Nephron (organoid): ENCODE measurements around the gene TPCN2.

Experiments used
- H3K27ac Mint-ChIP-seq, 3 experiments: 2 replicates each; pipeline ENCODE4 v1.8.0; 2020; ENCODE audit warnings: mixed read lengths in 3 of 3, mild to moderate bottlenecking in 2 of 3, moderate library complexity in 1 of 3
- H3K27me3 Mint-ChIP-seq: 2 replicates; pipeline ENCODE4 v1.8.0; 2021; ENCODE audit warnings: low read depth, mild to moderate bottlenecking, moderate library complexity, mixed read lengths
- H3K36me3 Mint-ChIP-seq: 2 replicates; pipeline ENCODE4 v1.8.0; 2020; ENCODE audit warnings: low read depth, mixed read lengths
- H3K4me1 Mint-ChIP-seq: 2 replicates; pipeline ENCODE4 v1.8.0; 2020; ENCODE audit warnings: mixed read lengths
- H3K4me3 Mint-ChIP-seq, 3 experiments: 2 replicates each; pipeline ENCODE4 v1.8.0; 2020; ENCODE audit warnings: mild to moderate bottlenecking in 3 of 3, mixed read lengths in 3 of 3, moderate library complexity in 2 of 3
- H3K9me3 Mint-ChIP-seq: 2 replicates; pipeline ENCODE4 v1.8.0; 2020; ENCODE audit warnings: mixed read lengths
- CTCF ChIP-seq, 3 experiments: fragments of 200-600 bp; sonication (generic); IDR thresholded peaks; one replicate each; pipeline ENCODE4 v1.5.0; 2021; ENCODE audit warnings: antibody characterized with exemption in 3 of 3; ENCODE audit not compliant: unreplicated experiment in 3 of 3

The TPCN2 gene

DNA sequence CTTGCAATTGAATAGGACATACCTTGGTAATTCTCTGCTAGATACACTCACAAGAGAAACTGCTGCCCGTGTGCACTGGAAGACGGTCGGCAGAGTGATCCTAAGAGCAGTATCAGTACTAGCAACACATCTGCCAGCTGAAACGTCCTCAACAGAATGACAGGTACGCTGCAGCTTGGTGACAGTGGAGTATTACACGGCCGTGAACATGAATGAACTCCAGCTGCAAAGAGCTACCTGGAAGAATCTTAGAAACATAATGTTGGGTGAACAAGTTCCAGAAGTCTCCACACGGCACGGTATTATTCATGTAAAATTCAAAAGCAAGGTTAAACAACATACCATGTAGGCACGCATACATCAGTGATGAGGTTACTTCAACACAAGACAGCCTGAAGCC is 44.4 kb downstream of the TPCN2 start:
- peaks cover 27% of the 10 kb centered on the region for H3K36me3 Mint-ChIP-seq
- no peak overlapping the region for H3K27ac Mint-ChIP-seq
- TF ChIP-seq CTCF (IDR thresholded peaks at IDR 0.05; ENCODE audit: unreplicated experiment in 3 of 3): no peak
- H3K4me1 Mint-ChIP-seq: peaks cover 6% of the 10 kb centered on the region
- H3K27me3 Mint-ChIP-seq: no peaks in the 10 kb centered on the region
- no peaks in the 10 kb centered on the region for H3K9me3 Mint-ChIP-seq
- no peak overlapping the region for H3K4me3 Mint-ChIP-seq

DNA sequence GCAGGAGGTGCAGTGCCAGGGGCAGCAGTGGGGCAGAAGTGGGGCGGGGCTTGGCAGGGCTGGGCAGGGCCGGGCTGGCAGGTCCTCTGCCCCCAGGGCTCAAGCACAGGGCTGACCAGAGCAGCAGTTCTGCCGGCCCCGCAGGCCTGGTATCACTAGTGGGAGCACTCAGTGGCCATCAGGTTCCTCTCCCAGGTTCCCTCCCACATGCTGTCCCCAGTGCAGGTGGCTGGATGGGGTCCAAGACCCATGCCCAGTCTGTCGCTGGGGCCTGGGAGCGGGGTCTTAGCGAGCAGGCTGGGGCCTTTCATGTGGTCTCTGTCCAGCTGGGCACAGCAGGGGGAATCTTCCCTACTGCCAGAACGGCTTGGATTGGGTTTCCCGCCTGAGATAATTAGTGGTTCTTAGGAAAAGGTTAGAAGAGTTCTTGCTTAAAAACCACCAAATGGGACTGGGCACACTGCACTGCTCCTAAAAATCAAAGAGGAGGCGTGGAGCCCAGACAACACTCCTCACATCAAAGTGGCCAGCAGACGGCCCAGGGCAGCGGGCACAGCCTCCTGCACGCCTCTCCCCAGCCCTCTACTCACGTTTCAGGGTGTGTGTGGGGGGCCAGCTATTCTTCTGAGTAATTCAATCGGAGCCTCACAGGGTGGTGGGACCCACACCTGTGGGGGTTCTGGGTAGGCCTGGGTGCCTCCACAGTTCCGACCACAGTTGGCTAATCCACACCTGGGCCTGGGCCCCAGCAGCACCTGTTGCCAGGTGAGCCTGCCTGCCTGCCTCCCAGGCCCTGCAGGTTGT is 45.6 kb downstream of the TPCN2 start:
- Mint-ChIP-seq H3K27me3 (no peaks in the 10 kb centered on the region), H3K9me3 (no peaks in the 10 kb centered on the region), H3K27ac (no peak overlapping the region), H3K4me1 (peaks cover 6% of the 10 kb centered on the region), H3K36me3 (peaks cover 19% of the 10 kb centered on the region), H3K4me3 (no peak overlapping the region)
- no peak for TF ChIP-seq CTCF (IDR thresholded peaks at IDR 0.05; ENCODE audit: unreplicated experiment in 3 of 3)

DNA sequence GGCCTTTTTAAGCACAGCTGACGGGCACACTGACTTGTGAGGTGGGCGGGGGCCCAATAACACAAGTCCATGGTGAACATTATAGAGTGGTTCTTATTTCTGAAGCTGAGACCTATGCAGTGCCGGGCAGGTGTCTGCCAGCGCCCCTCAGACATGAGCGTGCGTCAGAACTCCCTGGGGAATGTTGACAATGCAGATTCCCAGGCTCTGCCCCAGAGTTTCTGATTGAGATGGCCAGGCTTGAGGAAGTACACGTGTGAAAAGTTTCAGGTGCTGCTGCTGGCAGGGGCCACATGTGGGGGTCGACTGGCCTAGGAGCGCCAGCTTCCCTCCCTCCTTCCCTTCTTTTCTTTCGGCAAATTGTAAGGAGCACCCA is 46.2 kb downstream of the TPCN2 start:
- Mint-ChIP-seq H3K4me3 (no peak overlapping the region), H3K27me3 (no peaks in the 10 kb centered on the region), H3K36me3 (peaks cover 19% of the 10 kb centered on the region), H3K27ac (no peak overlapping the region), H3K4me1 (peaks cover 6% of the 10 kb centered on the region), H3K9me3 (no peaks in the 10 kb centered on the region)
- no peak for TF ChIP-seq CTCF (IDR thresholded peaks at IDR 0.05; ENCODE audit: unreplicated experiment in 3 of 3)

GRCh38 chr11:69095300-69095699 is 46.6 kb downstream of the TPCN2 start:
- H3K9me3 Mint-ChIP-seq: no peaks in the 10 kb centered on the region
- H3K4me1 Mint-ChIP-seq: peaks cover 6% of the 10 kb centered on the region
- no peak overlapping the region for H3K27ac Mint-ChIP-seq
- H3K4me3 Mint-ChIP-seq: no peak overlapping the region
- H3K27me3 Mint-ChIP-seq: no peaks in the 10 kb centered on the region
- peaks cover 18% of the 10 kb centered on the region for H3K36me3 Mint-ChIP-seq
- no peak for TF ChIP-seq CTCF (IDR thresholded peaks at IDR 0.05; ENCODE audit: unreplicated experiment in 3 of 3)

GRCh38 chr11:69096473-69096872 is 47.7 kb downstream of the TPCN2 start:
- Mint-ChIP-seq H3K9me3 (no peaks in the 10 kb centered on the region), H3K4me3 (no peak overlapping the region), H3K27me3 (no peaks in the 10 kb centered on the region), H3K4me1 (peaks cover 6% of the 10 kb centered on the region), H3K27ac (no peak overlapping the region), H3K36me3 (peaks cover 16% of the 10 kb centered on the region)
- TF ChIP-seq CTCF (IDR thresholded peaks at IDR 0.05; ENCODE audit: unreplicated experiment in 3 of 3): no peak

DNA sequence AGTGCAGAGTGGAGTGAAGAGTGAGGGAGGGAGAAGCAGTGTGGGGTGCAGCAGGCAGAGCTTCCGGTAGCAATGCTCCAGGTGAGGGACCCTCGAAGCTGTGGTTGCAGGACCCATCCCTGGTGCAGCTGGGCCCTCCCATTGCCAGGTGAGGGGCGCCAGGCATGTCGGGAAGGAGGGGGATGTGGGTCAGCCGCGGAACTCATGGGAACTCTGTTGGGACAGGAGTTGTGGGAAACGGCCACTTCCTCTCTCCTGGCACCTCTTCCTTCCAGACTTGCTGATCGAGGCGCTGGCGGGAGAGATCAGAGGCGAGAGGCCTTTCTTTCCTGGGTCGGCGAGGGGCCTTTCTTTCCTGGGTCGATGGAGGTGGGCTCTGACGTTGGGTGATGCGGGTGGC is 48.5 kb downstream of the TPCN2 start:
- H3K4me1 Mint-ChIP-seq: peaks cover 6% of the 10 kb centered on the region
- no peaks in the 10 kb centered on the region for H3K27me3 Mint-ChIP-seq
- no peaks in the 10 kb centered on the region for H3K9me3 Mint-ChIP-seq
- no peak overlapping the region for H3K4me3 Mint-ChIP-seq
- no peak overlapping the region for H3K27ac Mint-ChIP-seq
- no peak for TF ChIP-seq CTCF (IDR thresholded peaks at IDR 0.05; ENCODE audit: unreplicated experiment in 3 of 3)
- H3K36me3 Mint-ChIP-seq: peaks cover 8% of the 10 kb centered on the region
